SK-N-MC (cell line): ENCODE measurements around the gene TBC1D9B.

ENCODE experiments used
- EZH2 ChIP-seq: fragments of 200-600 bp; sonication (generic); IDR thresholded peaks from one replicate; pipeline ENCODE4 v1.6.1; 2017; ENCODE audit warnings: antibody characterized with exemption
- FOXP2 ChIP-seq: optimal IDR thresholded peaks from 2 replicates; pipeline ENCODE3; 2011; ENCODE audit warnings: mild to moderate bottlenecking, moderate library complexity; ENCODE audit not compliant: insufficient read depth; ENCODE audit errors: extremely low read length, control extremely low read depth

DNA sequence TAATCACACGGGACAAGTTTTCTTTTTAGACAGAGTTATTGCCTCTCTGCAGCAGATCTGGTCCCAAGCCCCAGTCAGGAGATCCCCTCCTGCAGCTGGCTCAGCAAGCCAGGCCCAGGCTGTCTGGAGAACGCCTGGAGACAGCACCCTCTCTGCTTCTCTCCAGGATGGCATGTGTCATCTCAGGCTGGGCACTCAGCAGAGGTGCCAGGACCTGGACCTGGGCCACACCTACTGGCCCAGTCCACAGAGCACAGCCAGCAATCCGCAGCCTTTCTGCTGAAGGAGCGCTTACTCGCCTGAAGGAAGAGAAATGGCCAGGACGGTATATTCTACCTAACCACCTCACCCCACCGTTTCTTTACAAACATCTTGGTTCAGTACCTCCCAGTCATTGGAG lies 4.7 kb upstream of the TBC1D9B start:
- TF ChIP-seq EZH2 (no peak), FOXP2 (no peak)
